ENCODE measurements around the gene EDA.
"Not testable (repeated sequence)": the region's sequence is repeated elsewhere in the genome, so short reads cannot be mapped to it uniquely, and the experiment has no call there.

Gene EDA

DNA sequence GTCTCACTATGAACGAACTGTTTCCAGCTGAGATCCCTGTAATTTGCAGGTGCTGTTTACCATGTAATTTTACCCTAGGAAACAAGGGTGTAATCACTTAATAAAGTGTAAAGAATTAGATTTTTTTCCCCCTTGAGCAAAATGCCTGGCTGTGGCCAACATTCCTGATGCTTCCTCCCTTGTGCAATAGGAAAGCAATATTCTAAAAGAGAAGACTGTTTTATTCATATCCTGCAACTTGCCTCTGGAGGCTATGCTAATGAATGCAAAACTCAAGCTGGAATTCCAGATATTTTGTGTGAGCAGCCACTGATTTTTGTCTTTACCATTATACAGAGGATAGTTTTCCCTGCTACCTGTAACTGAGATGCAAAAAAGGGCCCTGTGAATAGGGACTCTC lies 335.8 kb downstream of the EDA start:
- no peak for DNase-seq (ENCODE audit: low read depth in 2 of 2)

DNA sequence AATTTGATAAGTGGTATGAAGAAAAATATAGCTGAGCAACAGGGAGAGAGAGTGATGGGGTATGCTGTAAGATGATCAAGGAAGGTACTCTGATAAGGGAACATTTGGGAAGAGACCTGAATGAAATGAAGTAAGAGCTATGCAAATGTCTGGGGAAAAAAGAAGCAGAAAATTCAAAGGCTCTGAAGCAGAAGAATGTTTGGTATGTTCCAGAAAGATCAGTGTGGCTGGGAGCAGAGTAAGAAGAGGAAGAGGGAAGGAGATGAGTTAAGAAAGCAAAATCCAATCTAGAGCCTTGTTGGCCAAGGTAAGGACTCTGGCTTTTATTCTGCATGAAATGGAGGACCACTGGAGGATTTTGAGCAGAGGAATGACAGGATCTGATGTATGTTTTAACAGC lies 343.8 kb downstream of the EDA start:
- no peak for DNase-seq (ENCODE audit: low read depth in 2 of 2)

DNA sequence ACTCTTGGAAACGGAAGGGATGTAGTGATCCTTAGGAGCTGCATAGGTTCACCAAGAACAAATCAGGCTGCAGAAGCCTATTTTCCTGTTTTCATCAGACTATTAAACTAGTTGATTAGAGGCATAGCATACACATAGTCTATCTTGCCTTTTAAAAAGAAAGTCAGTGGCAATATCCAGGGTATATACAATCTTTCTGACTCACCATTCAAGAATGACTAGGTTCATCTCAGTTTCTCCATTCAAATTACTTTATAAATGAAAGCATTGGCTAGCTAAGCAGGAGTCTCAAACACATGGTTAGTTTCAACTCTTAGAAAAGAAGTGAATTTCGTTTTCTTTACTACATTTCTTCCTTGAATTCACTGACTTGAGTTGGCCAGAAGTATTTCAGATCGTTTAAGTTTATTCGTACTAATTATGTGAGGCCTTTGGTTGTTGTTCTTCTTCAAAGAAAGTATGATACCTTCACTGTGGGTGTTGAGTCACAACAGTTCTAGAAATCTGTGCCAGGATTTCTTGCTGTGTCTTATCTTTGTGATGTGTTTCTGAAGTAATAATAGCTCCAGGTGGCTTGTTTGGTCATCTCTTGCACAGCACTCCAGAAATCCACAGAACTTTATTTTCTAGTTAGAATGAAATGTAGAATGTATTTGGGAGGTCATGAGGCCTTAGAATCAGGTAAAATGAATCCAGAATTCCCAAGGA lies 345.6 kb downstream of the EDA start:
- DNase-seq (ENCODE audit: low read depth in 2 of 2), result no peak

DNA sequence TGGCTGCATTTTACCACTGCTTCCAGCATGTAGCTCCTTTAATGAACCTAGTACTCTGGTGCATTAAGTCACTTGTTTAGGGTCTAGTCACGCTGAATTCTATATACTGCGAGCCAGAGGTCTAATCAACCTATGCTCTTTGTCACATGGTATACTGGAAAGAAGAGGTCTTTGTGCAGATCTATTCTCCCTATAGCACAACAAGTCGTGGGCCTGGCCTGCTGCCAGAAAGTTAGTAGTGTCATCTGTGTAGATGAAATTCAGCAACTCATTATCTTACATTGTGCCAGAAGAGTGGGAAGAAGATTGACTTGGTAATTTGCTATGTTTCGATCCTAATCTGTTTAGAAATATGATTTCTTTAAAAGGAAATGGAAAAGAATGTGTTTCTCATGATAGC lies 353.0 kb downstream of the EDA start:
- DNase-seq (ENCODE audit: low read depth in 2 of 2), result no peak

DNA sequence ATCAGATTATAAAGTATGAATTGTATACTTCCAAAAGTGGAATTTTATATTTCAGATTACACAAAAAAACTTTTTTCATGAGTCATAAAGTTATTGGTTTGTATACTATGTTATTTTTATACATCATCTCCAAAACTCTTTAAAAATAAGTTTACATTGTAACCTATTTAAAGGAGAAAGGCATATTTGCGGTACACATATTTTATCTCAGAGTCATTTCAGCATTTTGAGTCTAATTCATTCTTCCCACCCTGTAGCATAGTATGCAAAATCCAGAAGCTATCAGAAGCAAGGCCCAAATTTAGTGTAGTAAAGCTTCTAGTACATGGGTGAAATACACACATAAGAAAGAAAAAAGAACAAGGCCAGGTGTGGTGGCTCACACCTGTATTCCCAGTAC lies 353.5 kb downstream of the EDA start:
- DNase-seq (ENCODE audit: low read depth in 2 of 2), result no peak

DNA sequence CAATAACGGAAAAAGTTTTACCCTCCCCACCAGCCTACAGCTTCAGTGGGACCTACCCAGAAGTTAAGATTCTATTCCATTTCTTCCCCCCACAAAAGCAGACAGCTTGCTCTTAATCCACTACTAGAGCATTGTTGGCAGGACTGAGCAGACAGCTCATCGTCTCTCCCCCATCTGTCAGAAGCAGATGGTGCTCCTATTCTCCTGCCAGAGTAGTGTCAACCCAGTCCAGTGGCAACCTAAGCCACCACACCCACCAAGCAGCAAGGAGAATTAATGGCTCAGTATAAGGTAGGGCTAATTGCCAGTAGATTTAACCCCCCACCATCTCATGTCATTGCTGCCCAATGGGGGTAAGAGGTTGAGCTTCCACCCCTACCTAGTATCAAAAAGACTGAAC lies 371.8 kb downstream of the EDA start:
- DNase-seq (ENCODE audit: low read depth in 2 of 2), result no peak

DNA sequence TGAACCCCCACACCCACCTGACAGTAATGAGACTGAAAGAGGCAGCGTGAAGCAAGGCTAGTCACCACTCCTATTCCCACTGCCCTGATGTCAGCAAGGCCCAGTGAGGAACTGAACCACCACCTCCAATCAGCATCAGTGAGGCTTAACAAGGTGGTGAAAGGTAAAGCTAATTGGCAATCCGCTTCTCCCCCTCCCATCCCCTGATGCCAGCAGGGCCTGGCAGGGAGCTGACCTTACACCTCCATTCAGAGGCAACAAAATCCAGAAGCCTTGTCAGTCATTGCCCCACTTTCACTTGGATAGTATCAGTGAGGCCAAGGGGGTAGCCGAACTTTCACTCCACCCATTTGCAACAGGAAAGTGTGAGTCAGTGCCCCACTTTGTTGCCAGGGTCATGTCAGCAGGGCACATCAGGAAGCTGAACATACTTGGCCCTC lies 373.1 kb downstream of the EDA start:
- DNase-seq (ENCODE audit: low read depth in 2 of 2), result peak in 1 of 2 donors; percentile 4

DNA sequence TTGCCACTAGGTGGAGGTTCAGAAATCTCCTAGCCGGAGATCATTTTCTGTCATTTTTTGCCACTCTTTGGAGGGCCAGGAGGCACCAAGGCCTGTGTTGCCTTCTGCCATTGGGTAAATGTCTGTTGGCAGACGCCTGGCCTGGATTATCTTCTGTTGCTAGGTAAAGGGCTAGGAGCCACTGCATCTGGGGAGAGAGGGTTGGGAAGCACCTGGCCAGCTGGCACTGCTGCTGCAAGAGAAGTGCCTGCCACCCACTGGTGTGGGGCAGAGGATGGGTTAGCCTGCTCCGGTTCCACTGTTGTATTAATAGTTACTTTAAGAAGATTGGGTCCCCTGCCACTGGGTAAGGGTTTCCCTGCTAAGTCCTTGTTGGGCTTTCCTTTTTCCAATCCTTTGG lies 375.8 kb downstream of the EDA start:
- DNase-seq (ENCODE audit: low read depth in 2 of 2), result no peak

DNA sequence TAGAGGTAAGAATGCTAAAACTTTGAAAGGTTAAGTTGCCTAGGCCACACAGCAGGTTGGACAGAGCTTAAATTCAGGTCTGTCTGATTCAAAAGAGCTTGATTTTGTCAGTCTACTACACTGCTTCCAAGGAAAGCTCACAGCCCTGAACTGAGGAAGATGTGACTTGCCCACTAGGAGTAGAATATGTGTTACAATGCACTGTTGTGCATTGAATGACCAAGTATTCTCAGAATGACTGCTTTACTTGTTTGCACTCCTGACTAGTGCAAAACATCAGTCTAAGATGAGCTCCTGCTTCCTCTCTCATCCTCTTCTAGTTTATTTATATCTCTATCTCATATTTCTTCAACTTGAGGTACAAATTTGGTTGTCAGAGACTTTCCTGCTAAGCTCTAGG lies 377.6 kb downstream of the EDA start:
- DNase-seq (ENCODE audit: low read depth in 2 of 2), result no peak

DNA sequence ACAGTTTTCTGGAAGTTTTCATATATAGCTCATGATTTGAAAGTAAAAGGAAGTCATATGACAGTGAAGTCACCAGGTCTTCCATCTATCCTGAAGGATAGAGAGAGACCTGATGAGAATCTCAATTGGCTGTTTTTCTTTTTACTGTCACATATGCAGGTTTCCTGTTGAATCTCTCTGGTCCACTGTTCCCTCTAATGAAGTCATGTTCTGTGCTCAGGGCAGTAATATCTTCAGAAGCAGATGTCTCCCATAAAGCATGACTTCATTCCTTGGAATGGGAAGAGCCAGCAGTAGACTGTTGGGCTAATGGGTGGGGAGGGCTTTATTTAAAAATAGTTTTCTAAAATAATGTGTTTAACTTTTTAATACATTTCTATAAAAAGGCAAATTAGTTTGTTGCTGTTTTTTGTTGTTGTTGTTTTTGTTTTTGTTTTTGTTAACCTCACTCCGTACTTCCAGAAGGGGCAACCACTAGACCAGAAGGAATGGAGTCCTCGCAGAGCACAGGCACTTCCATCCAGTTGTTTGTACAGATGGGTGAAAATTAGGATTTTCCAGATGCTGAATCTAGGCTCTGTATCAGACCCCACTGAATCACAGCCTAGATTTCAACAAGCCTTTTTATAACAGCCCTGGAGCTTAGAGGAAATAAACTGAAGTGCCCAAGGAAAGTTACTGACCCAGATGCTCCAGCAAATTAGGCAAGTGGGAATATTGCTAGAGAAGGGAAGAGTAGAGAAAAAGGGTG lies 379.6 kb downstream of the EDA start:
- DNase-seq (ENCODE audit: low read depth in 2 of 2), result no peak

DNA sequence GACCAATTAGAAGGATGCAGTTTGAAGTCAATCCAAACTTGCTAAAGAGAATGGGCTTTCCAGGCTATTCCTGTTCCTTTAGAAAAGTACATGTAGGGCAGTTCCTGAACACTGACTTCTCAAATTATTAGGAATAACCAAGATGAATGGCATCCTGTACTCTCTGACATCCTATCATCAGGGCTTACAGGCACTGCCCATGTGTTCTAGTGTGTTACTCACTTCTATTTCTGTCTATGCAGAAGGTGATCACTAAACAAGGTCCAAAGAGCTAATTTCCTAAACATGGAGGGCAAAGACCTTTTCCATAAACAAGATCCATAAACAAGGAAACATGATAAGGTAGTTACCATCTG lies 380.2 kb downstream of the EDA start:
- no peak for DNase-seq (ENCODE audit: low read depth in 2 of 2)

DNA sequence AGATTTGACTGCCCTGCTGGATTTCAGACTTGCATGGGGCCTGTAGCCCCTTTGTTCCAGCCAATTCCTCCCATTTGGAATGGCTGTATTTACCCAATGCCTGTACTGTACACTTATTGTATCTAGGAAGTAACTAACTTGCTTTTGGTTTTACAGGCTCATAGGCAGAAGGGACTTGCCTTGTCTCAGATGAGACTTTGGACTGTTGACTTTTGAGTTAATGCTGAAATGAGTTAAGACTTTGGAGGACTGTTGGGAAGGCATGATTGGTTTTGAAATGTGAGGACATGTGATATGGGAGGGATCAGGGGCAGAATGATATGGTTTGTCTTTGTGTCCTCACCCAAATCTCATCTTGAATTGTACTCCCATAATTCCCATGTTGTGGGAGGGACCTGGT lies 382.4 kb downstream of the EDA start:
- not testable (repeated sequence) for DNase-seq (ENCODE audit: low read depth in 2 of 2)

DNA sequence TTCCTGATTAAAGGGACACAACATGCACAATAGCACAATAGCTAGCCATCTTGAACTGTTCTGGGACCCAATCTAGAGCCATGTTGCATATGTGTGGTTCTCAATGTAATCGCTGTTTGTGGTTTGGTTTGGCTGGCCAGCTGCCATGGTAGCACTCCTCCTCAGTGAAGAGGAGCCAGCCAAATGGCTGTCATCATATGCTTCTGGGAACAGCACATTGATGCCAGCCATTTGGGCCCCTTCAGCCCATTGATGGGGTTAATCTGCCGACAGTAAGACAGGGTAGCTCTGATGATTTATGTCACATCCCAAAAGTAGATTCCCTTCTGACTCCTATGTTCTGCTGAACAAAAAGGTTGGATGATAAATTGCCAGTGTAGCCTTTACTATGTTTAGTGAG lies 385.4 kb downstream of the EDA start:
- no peak for DNase-seq (ENCODE audit: low read depth in 2 of 2)

DNA sequence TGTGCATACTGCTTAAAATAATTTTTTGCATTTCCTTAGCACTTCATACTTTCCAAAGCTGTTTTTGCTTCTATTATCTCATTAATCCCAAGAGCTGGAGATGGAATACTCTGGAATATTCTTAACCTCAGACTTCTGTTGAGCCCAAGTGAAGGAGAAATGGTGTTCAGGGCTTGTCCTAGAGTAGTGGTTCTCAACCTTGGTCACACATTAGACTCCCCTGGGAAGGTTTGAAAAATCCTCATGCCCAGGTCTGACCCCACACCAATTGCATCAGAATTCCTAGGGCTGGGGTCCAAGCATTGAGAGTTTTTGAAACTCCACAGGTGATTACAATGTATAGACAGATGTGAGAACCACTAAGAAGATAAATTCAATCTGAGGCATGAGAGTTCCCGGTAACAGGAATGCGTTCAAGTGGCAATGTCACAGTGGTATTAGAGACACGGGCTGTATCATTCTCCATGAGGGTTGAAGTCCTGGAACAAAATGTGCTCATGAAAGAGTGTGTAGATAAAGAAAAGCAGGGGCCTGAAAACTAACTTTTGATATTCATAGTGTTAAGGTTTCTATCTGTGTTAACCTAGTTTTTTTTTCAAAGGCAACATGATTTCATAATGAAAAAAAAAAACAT lies 385.9 kb downstream of the EDA start:
- no peak for DNase-seq (ENCODE audit: low read depth in 2 of 2)

DNA sequence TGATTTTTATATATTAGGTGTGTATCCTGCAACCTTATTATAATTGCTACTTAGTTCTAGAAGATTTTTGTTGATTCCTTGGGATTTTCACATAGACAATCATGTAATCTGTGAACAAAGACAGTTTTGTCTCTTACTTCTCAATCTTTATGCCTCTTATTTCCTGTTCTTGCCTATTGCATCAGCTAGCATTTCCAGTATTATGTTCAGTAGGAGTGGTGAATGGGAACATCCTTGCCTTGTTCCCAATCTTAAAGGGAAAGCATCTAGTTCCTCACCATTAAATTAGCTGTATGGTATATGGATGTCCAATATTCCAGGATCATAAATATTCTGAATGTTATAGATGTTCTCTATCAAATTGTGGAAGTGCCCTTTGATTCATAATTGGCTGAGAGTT lies 392.0 kb downstream of the EDA start:
- DNase-seq (ENCODE audit: low read depth in 2 of 2), result no peak

DNA sequence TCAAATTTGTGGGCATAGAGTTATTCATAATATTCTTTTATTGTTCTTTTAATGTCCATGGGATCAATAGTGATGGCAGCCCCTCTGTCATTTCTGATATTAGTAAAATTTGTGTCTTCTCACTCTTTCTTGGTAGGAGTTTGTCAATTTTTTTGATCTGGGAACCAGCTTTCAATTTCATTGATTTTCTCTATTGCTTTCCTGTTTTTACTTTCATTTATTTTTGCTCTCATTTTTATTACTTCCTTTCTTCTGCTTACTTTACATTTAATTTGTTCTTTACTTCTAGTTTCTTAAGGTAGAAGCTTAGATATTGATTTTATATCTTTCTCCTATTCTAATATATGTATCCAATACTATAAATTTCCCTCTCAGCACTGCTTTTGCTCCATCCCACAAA lies 393.1 kb downstream of the EDA start:
- DNase-seq (ENCODE audit: low read depth in 2 of 2), result no peak

DNA sequence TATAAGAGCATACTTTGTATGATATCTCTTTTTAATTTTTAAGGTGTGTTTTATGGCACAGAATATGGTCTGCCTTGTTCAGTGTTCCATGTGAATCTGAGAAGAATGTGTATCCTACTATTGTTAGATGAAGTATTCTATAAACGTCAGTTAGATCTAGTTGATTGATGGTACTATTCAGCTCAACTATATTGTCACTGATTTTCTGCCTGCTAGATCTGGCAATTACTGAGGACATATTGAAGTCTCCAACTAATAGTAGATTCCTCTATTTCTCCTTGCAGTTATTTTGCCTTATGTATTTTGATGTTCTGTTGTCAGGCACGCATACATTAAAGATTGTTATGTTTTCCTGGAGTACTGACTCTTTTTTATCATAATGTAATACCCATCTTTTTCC lies 394.1 kb downstream of the EDA start:
- no peak for DNase-seq (ENCODE audit: low read depth in 2 of 2)

DNA sequence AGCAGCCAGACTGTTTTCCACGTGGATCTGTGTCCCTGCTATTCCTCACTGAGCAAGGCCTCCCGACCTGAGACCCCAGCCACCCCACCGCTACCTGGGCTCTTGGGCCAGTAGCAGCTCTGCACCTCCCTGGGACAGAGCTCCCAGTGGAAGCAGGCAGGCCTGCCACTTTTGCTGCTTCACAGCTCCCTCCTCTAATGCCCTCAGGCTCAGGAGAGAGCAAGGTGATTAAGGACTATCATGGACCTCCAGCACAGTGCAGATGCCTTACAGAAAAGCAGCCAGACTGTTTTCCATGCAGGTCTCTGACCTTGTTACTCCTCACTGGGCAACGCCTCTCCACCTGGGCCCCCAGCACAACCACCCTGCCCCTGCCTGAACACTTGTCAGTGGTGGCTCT lies 396.8 kb downstream of the EDA start:
- DNase-seq (ENCODE audit: low read depth in 2 of 2), result no peak

DNA sequence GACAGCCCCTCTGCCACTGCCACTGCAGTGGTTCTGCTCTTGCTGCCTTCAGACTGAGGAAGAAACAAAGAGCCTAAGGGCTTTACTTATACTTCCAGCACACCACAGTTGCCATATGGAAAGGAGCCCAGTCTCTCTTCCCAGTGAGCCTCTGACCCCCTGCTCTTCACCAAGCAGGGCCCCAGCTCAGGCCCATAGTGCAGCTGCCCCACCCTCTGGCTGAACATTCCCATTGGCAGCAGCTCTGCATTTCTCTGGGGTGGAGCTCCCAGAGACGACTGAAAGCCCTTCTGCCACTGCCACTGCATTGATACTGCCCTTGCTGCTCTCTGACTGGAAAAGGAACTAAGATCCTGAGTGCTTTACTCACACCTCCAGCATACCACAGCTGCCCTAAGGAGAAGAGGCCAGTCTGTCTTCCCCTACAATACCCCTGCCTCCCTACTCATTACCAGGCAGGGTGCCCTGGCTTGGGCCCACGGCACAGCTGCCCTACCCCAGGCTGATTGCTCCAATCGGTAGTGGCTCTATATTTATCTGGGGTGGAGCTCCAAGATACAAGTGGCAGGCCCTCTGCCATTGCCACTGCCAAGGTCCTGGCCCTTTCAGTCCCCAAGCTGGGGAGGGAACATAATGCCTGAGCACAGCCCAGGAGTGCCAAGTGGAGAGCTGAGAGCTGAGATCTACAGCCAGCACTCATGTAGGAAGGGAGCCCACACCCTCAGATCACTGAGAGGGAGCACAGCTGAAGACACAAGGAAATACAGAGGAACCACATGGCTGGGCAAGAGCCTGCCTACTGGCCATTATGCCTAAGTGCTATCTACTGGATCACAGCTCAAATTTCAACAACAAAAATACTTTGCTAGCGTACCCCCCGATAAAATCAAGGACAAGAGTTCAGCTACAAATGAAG lies 397.8 kb downstream of the EDA start:
- no peak for DNase-seq (ENCODE audit: low read depth in 2 of 2)

DNA sequence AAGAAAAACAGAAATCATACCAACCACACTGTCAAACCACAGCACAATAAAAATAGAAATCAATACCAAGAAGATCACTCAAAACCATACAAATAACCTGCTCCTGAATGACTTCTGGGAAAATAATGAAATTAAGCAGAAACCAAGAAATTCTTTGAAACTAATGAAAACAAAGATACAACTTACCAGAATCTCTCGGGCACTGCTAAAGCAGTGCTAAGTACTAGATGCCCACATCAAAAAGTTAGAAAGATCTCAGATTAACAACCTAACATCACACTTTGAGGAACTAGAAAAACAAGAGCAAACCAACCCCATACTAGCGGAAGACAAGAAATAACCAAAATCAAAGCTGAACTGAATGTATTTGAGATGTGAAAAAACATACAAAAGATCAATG lies 400.6 kb downstream of the EDA start:
- DNase-seq (ENCODE audit: low read depth in 2 of 2), result no peak

DNA sequence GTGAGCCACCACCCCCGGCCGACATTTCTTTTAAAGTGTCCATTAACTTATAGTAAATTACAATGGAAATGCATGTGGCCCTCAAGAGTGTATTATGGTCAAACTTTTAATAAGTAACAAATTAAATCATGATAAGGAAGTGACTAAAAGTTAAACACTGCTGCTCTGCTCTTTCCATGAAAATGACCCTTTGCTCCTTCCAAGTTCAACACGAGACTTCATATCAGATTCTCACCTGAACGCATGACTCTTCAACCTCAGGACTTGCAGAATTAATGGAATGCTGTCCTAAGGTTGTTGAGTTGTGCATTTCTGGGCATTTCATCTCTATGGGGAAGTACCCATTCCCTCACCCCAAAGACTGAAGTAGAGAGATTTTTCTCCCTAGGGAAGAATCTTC lies 406.7 kb downstream of the EDA start:
- no peak for DNase-seq (ENCODE audit: low read depth in 2 of 2)

DNA sequence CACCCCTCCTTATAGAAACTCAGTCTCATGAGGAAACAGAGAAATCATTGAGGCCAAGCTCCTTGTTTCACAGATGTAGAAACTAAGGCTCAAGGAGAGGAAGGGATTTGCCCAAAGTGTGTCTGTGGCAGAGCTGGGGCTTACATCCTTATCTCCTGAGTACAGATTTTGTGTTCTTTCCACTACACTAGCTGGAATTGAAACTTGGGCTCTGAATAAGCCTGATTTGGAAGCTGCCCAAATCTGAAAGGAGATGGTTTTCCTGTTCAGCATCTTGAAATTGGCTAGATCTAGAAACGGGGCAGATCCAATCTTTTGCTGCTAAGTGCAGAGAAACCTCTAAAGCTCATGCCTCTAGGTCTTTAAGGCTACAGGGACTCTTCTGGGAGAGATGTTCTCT lies 409.6 kb downstream of the EDA start:
- no peak for DNase-seq (ENCODE audit: low read depth in 2 of 2)
